Trophoblast cell (in vitro differentiated cells and primary cell): ENCODE data around the gene TRPV4.
A peak's percentile ranks its signal among the peaks of the same experiment; 100 is the strongest.

Experiments
- DNase-seq, 2 donors: peaks; one replicate each; pipeline ENCODE4 v3.0.0-alpha.2; 2016
- H2AFZ ChIP-seq: 2 replicates; pipeline ENCODE4 v1.6.1; 2013; ENCODE audit warnings: low read length, moderate library complexity, mild to moderate bottlenecking; ENCODE audit not compliant: insufficient read depth, poor library complexity
- H2AK5ac ChIP-seq: 2 replicates; pipeline ENCODE4 v1.6.1; 2013; ENCODE audit warnings: mild to moderate bottlenecking, low read length
- H2BK120ac ChIP-seq: 2 replicates; pipeline ENCODE4 v1.6.1; 2013; ENCODE audit warnings: low read length, mild to moderate bottlenecking, moderate library complexity; ENCODE audit not compliant: insufficient read depth, poor library complexity
- H2BK12ac ChIP-seq: 2 replicates; pipeline ENCODE4 v1.6.1; 2013; ENCODE audit warnings: mild to moderate bottlenecking, low read length, moderate library complexity
- H2BK5ac ChIP-seq: 2 replicates; pipeline ENCODE4 v1.6.1; 2013; ENCODE audit warnings: low read length, low read depth, moderate library complexity, mild to moderate bottlenecking; ENCODE audit not compliant: poor library complexity
- H3K14ac ChIP-seq: 2 replicates; pipeline ENCODE4 v1.6.1; 2013; ENCODE audit warnings: mild to moderate bottlenecking, low read length
- H3K18ac ChIP-seq: 2 replicates; pipeline ENCODE4 v1.6.1; 2013; ENCODE audit warnings: mild to moderate bottlenecking, low read length
- H3K23ac ChIP-seq: 2 replicates; pipeline ENCODE4 v1.6.1; 2013; ENCODE audit warnings: low read length
- H3K27ac ChIP-seq: 2 replicates; pipeline ENCODE4 v1.5.1; 2013; ENCODE audit warnings: low read depth, mild to moderate bottlenecking, inconsistent platforms, low read length, moderate library complexity
- H3K27me3 ChIP-seq: 2 replicates; pipeline ENCODE4 v1.6.1; 2013; ENCODE audit warnings: inconsistent platforms, mild to moderate bottlenecking, low read length, moderate library complexity; ENCODE audit not compliant: insufficient read depth
- H3K36me3 ChIP-seq, 2 experiments: 1 replicate in 1 of 2; 2 replicates in 1 of 2; pipeline ENCODE4 v1.6.1; 2013; ENCODE audit warnings: low read length in 2 of 2, mild to moderate bottlenecking in 2 of 2, moderate library complexity in 1 of 2; ENCODE audit not compliant: insufficient read depth in 2 of 2, control insufficient read depth in 1 of 2
- H3K4ac ChIP-seq: 2 replicates; pipeline ENCODE4 v1.6.1; 2013; ENCODE audit warnings: low read depth, mild to moderate bottlenecking, low read length, moderate library complexity
- H3K4me1 ChIP-seq, 2 experiments: 1 replicate in 1 of 2; 2 replicates in 1 of 2; pipeline ENCODE4 v1.6.1; 2013; ENCODE audit warnings: low read length in 2 of 2, mild to moderate bottlenecking in 2 of 2, moderate library complexity in 1 of 2; ENCODE audit not compliant: insufficient read depth in 2 of 2, control insufficient read depth in 1 of 2
- H3K4me2 ChIP-seq: 2 replicates; pipeline ENCODE4 v1.6.1; 2013; ENCODE audit warnings: inconsistent platforms, mild to moderate bottlenecking, low read length, moderate library complexity
- H3K4me3 ChIP-seq: 2 replicates; pipeline ENCODE4 v1.5.1; 2013; ENCODE audit warnings: mild to moderate bottlenecking, low read depth, low read length, inconsistent platforms
- H3K79me1 ChIP-seq: one replicate; pipeline ENCODE4 v1.6.1; 2013; ENCODE audit warnings: low read length
- H3K79me2 ChIP-seq: 2 replicates; pipeline ENCODE4 v1.6.1; 2013; ENCODE audit warnings: low read length, mild to moderate bottlenecking; ENCODE audit not compliant: control insufficient read depth, insufficient read depth, poor library complexity
- H3K9ac ChIP-seq: 2 replicates; pipeline ENCODE4 v1.6.1; 2013; ENCODE audit warnings: mild to moderate bottlenecking, low read length
- H3K9me3 ChIP-seq: 2 replicates; pipeline ENCODE4 v1.6.1; 2013; ENCODE audit warnings: low read depth, mild to moderate bottlenecking, control low read depth, inconsistent platforms, low read length; ENCODE audit not compliant: insufficient read depth
- H4K12ac ChIP-seq: 2 replicates; pipeline ENCODE4 v1.6.1; 2013; ENCODE audit warnings: low read depth, mild to moderate bottlenecking, low read length, moderate library complexity
- H4K8ac ChIP-seq: 2 replicates; pipeline ENCODE4 v1.6.1; 2013; ENCODE audit warnings: low read depth, mild to moderate bottlenecking, low read length, moderate library complexity
- H4K91ac ChIP-seq: one replicate; pipeline ENCODE4 v1.6.1; 2013; ENCODE audit warnings: low read depth, mild to moderate bottlenecking, low read length, moderate library complexity
- WGBS: extraction: QIAGEN DNeasy Blood & Tissue Kit; methylation state at CpG from one replicate; pipeline ENCODE4 v1.1.7; 2013; ENCODE audit warnings: missing lambda C conversion rate; ENCODE audit not compliant: insufficient read length, insufficient coverage; ENCODE audit errors: extremely low coverage; 5-methylcytosine and 5-hydroxymethylcytosine counted together

Gene TRPV4

DNA sequence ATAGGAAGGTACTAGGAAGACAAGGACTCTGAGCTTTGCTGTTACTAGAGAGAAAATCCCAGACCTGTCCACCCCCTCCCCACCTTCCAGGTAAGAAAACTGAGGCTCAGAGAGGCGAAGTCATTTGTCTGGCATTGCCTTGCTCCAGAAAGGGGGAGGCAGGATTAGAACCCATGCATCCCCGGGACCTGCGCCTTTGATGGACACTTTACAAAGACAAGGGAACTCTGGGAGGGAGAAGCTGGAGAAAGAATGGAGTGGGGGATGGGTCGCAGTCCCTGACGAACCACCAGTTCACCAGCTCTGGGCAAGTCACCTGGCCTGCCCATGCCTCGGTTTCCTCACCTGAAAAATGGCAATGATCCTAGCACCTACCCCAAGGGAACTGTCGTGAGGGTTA is 10.8 kb downstream of the TRPV4 start:
- Histone ChIP-seq H3K36me3 (no peaks in the 10 kb centered on the region), H3K4ac (no peak overlapping the region), H4K8ac (no peak overlapping the region), H3K9me3 (no peaks in the 10 kb centered on the region), H3K79me1 (no peaks in the 10 kb centered on the region), H3K4me3 (no peak overlapping the region), H4K91ac (no peak overlapping the region), H3K23ac (no peak overlapping the region), H3K14ac (no peak overlapping the region), H2BK12ac (no peak overlapping the region), H3K27ac (no peak overlapping the region), H2AK5ac (no peak overlapping the region), H3K9ac (no peak overlapping the region), H3K18ac (no peak overlapping the region), H3K79me2 (no peaks in the 10 kb centered on the region), H2BK120ac (no peak overlapping the region), H2BK5ac (no peak overlapping the region), H4K12ac (no peak overlapping the region), H3K4me1 (no peaks in the 10 kb centered on the region), H3K4me2 (no peak overlapping the region), H3K27me3 (no peaks in the 10 kb centered on the region), H2AFZ (peak overlapping the region; percentile 10)
- no CpG with 5 or more reads among the region's 7 CpGs for WGBS
- DNase-seq, result no peak

DNA sequence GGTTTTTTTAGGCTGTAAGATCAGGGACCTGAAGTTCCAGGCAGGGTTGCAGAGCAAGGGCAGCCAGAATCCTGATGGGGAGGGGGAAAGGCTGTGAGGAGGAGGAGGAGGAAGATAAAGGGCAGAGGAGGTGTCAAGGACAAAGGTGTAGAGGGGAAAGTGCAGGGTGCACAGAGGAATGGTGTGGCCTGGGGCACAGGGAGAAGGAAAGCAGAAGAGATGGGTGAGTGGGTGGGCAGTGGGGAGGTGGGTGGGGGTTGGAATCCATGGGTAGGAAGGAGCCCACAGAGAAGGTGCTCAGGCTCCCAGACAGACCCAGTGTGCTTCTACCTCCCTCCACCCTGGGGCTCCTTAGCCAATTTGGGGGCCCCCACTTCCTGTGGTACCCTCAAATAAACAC is 11.2 kb downstream of the TRPV4 start:
- Histone ChIP-seq H4K91ac (no peak overlapping the region), H3K79me2 (no peaks in the 10 kb centered on the region), H4K12ac (no peak overlapping the region), H2BK12ac (no peak overlapping the region), H3K27ac (no peak overlapping the region), H3K18ac (no peak overlapping the region), H3K23ac (no peak overlapping the region), H3K36me3 (no peaks in the 10 kb centered on the region), H3K27me3 (no peaks in the 10 kb centered on the region), H2AK5ac (no peak overlapping the region), H3K4me1 (no peaks in the 10 kb centered on the region), H2BK5ac (no peak overlapping the region), H4K8ac (no peak overlapping the region), H2AFZ (no peak overlapping the region), H3K14ac (no peak overlapping the region), H3K4me3 (no peak overlapping the region), H3K9me3 (no peaks in the 10 kb centered on the region), H3K4ac (no peak overlapping the region), H3K79me1 (no peaks in the 10 kb centered on the region), H2BK120ac (no peak overlapping the region), H3K9ac (no peak overlapping the region), H3K4me2 (no peak overlapping the region)
- DNase-seq, result no peak

DNA sequence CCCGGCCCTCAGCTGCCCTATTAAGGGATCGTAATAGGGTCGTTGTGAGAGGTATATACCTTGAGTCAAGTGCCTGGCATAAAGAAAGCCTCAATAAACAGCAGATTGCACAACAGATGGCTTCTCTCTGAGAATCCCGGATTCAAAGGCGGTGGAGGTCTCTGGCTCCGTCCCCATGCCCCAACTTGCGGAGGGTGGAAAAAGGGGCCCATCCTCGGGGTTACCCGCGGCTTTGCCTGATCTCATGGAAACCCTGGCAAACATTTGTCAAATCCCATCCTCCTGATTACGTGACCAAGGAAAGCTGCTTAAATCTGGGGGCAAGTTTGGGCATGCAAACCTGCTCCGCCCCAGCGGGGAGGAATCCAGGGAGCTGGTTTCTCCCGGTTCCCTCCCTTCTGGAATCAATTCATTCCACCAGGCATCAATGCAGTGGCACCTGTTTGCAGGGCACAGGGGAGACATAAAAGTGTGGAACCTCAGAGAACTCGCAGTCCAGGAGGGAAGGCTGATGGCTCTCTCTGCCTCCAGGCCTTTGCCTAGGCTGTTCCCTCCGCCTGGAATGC is 12.3 kb downstream of the TRPV4 start:
- H3K79me2 ChIP-seq, result no peaks in the 10 kb centered on the region
- H4K91ac ChIP-seq, result peak overlapping the region; percentile 21
- no peaks in the 10 kb centered on the region for H3K36me3 ChIP-seq
- H3K18ac ChIP-seq, result no peak overlapping the region
- no peak overlapping the region for H3K4me3 ChIP-seq
- H2BK12ac ChIP-seq, result no peak overlapping the region
- no peaks in the 10 kb centered on the region for H3K27me3 ChIP-seq
- H3K9ac ChIP-seq, result no peak overlapping the region
- H3K4me1 ChIP-seq, result no peaks in the 10 kb centered on the region
- no peak overlapping the region for H2BK120ac ChIP-seq
- no peak overlapping the region for H3K27ac ChIP-seq
- H4K8ac ChIP-seq, result no peak overlapping the region
- WGBS, result no CpG with 5 or more reads among the region's 16 CpGs
- H3K14ac ChIP-seq, result no peak overlapping the region
- H3K9me3 ChIP-seq, result no peaks in the 10 kb centered on the region
- H2BK5ac ChIP-seq, result no peak overlapping the region
- H4K12ac ChIP-seq, result no peak overlapping the region
- no peak overlapping the region for H2AFZ ChIP-seq
- H3K79me1 ChIP-seq, result no peaks in the 10 kb centered on the region
- H3K4ac ChIP-seq, result no peak overlapping the region
- no peak overlapping the region for H3K4me2 ChIP-seq
- DNase-seq, result peak in 1 of 2 donors; percentile 10
- no peak overlapping the region for H3K23ac ChIP-seq
- H2AK5ac ChIP-seq, result no peak overlapping the region

- no peak overlapping the region for H3K14ac ChIP-seq
- no peak overlapping the region for H3K23ac ChIP-seq
- no peak overlapping the region for H3K18ac ChIP-seq
- H3K4me1 ChIP-seq, result no peaks in the 10 kb centered on the region
- H3K4me2 ChIP-seq, result no peak overlapping the region
- no peak overlapping the region for H4K12ac ChIP-seq
- no peaks in the 10 kb centered on the region for H3K27me3 ChIP-seq
- WGBS, result no CpG with 5 or more reads among the region's 10 CpGs
- no peaks in the 10 kb centered on the region for H3K79me2 ChIP-seq
- H3K27ac ChIP-seq, result no peak overlapping the region
- no peak overlapping the region for H4K91ac ChIP-seq
- no peaks in the 10 kb centered on the region for H3K9me3 ChIP-seq
- H2BK5ac ChIP-seq, result no peak overlapping the region
- no peak overlapping the region for H2AK5ac ChIP-seq
- DNase-seq, result peak in 1 of 2 donors; percentile 53
- H2BK120ac ChIP-seq, result no peak overlapping the region
- no peak overlapping the region for H4K8ac ChIP-seq
- no peak overlapping the region for H2BK12ac ChIP-seq
- H3K36me3 ChIP-seq, result no peaks in the 10 kb centered on the region
- H3K9ac ChIP-seq, result no peak overlapping the region
- no peaks in the 10 kb centered on the region for H3K79me1 ChIP-seq
- H2AFZ ChIP-seq, result no peak overlapping the region
- H3K4ac ChIP-seq, result no peak overlapping the region
- no peak overlapping the region for H3K4me3 ChIP-seq
Measured at GRCh38 chr12:109818905-109819500, 14.2 kb downstream of the TRPV4 start.
